Measurements from ENCODE around the gene HTRA2. TPM values are rescaled to one million over a fixed set of nuclear protein-coding genes. Genes with fewer than 3 reads are reported as not detected.

The HTRA2 gene
- total RNA-seq, 2 donors from 2014 or later, result 75.6 to 81.2 TPM

- Mint-ChIP-seq H3K27ac (no peak overlapping the region), H3K4me3 (peak overlapping the region; percentile 94), H3K27me3 (peaks cover 19% of the 10 kb centered on the region), H3K4me1 (peaks cover 28% of the 10 kb centered on the region), H3K36me3 (ENCODE audit: low read depth) (peaks cover 40% of the 10 kb centered on the region), H3K9me3 (no peaks in the 10 kb centered on the region)
- no peak for ATAC-seq (replicated peaks)
Observed at GRCh38 chr2:74505448-74506246, 24.1 kb upstream of the HTRA2 start.

- Mint-ChIP-seq H3K9me3 (no peaks in the 10 kb centered on the region), H3K27ac (peak within 1 kb of the TSS; percentile 99), H3K4me3 (peak within 1 kb of the TSS; percentile 94), H3K36me3 (ENCODE audit: low read depth) (peaks cover 40% of the 10 kb centered on the region), H3K27me3 (peaks cover 11% of the 10 kb centered on the region), H3K4me1 (peaks cover 28% of the 10 kb centered on the region)
- ATAC-seq (replicated peaks), result peak; percentile 95
Observed at GRCh38 chr2:74507145-74507925, 22.4 kb upstream of the HTRA2 start, which contains the start of gene PCGF1. Gene PCGF1, minus strand, starts transcription at chr2:74507695. Its CDS starts 27 bp downstream, at chr2:74507668.

- Mint-ChIP-seq H3K27me3 (peaks cover 11% of the 10 kb centered on the region), H3K9me3 (no peaks in the 10 kb centered on the region), H3K36me3 (ENCODE audit: low read depth) (peaks cover 40% of the 10 kb centered on the region), H3K4me3 (peak overlapping the region; percentile 94), H3K27ac (peak overlapping the region; percentile 99), H3K4me1 (peaks cover 28% of the 10 kb centered on the region)
- ATAC-seq (replicated peaks), result peak; percentile 5
Observed at GRCh38 chr2:74507926-74508520, 21.7 kb upstream of the HTRA2 start.

- H3K9me3 Mint-ChIP-seq, result no peaks in the 10 kb centered on the region
Observed at GRCh38 chr2:74510272-74510671, 19.5 kb upstream of the HTRA2 start.

GRCh38 chr2:74511104-74511989 is 18.4 kb upstream of the HTRA2 start:
- Mint-ChIP-seq H3K27me3 (peaks cover 5% of the 10 kb centered on the region), H3K4me3 (no peak overlapping the region), H3K9me3 (no peaks in the 10 kb centered on the region), H3K27ac (no peak overlapping the region), H3K4me1 (peaks cover 14% of the 10 kb centered on the region), H3K36me3 (ENCODE audit: low read depth) (peaks cover 14% of the 10 kb centered on the region)
- ATAC-seq (replicated peaks), result no peak

More at GRCh38 chr2:74510272-74510671, 19.5 kb upstream of the HTRA2 start:
- H3K27ac Mint-ChIP-seq, result no peak overlapping the region
- H3K27me3 Mint-ChIP-seq, result peaks cover 3% of the 10 kb centered on the region
- no peak overlapping the region for H3K4me3 Mint-ChIP-seq
- no peak for ATAC-seq (replicated peaks)
- peaks cover 18% of the 10 kb centered on the region for H3K4me1 Mint-ChIP-seq
- H3K36me3 Mint-ChIP-seq (ENCODE audit: low read depth), result peaks cover 25% of the 10 kb centered on the region

- Mint-ChIP-seq H3K27me3 (peaks cover 18% of the 10 kb centered on the region), H3K27ac (no peak overlapping the region), H3K36me3 (ENCODE audit: low read depth) (no peaks in the 10 kb centered on the region), H3K4me1 (peaks cover 5% of the 10 kb centered on the region), H3K4me3 (peak overlapping the region; percentile 54), H3K9me3 (no peaks in the 10 kb centered on the region)
- ATAC-seq (replicated peaks), result no peak
Observed at GRCh38 chr2:74512744-74513604, 16.8 kb upstream of the HTRA2 start.

GRCh38 chr2:74513605-74514367 is 15.9 kb upstream of the HTRA2 start:
- ATAC-seq (replicated peaks), result peak; percentile 51
- H3K36me3 Mint-ChIP-seq (ENCODE audit: low read depth), result no peaks in the 10 kb centered on the region
- no peaks in the 10 kb centered on the region for H3K9me3 Mint-ChIP-seq
- peaks cover 5% of the 10 kb centered on the region for H3K4me1 Mint-ChIP-seq
- H3K27ac Mint-ChIP-seq, result no peak overlapping the region
- H3K27me3 Mint-ChIP-seq, result peaks cover 25% of the 10 kb centered on the region
- H3K4me3 Mint-ChIP-seq, result peak overlapping the region; percentile 54

GRCh38 chr2:74514368-74515270 is 15.1 kb upstream of the HTRA2 start, which contains the start of gene TLX2:
Gene TLX2, plus strand, starts transcription at chr2:74514450. Its CDS starts 357 bp downstream, at chr2:74514807.
- H3K27ac Mint-ChIP-seq, result peak within 1 kb of the TSS; percentile 73
- no peaks in the 10 kb centered on the region for H3K9me3 Mint-ChIP-seq
- no peaks in the 10 kb centered on the region for H3K36me3 Mint-ChIP-seq (ENCODE audit: low read depth)
- H3K27me3 Mint-ChIP-seq, result peaks cover 28% of the 10 kb centered on the region
- ATAC-seq (replicated peaks), result peak; percentile 24
- H3K4me1 Mint-ChIP-seq, result peaks cover 3% of the 10 kb centered on the region
- H3K4me3 Mint-ChIP-seq, result peak within 1 kb of the TSS; percentile 84

- Mint-ChIP-seq H3K27ac (peak overlapping the region; percentile 73), H3K36me3 (ENCODE audit: low read depth) (no peaks in the 10 kb centered on the region)
Observed at GRCh38 chr2:74515271-74515980, 14.3 kb upstream of the HTRA2 start.

GRCh38 chr2:74515981-74516633 is 13.6 kb upstream of the HTRA2 start:
- Mint-ChIP-seq H3K27ac (no peak overlapping the region), H3K4me1 (no peaks in the 10 kb centered on the region), H3K4me3 (peak overlapping the region; percentile 84), H3K9me3 (no peaks in the 10 kb centered on the region), H3K27me3 (peaks cover 35% of the 10 kb centered on the region), H3K36me3 (ENCODE audit: low read depth) (no peaks in the 10 kb centered on the region)
- peak; percentile 83 for ATAC-seq (replicated peaks)

More at GRCh38 chr2:74515271-74515980, 14.3 kb upstream of the HTRA2 start:
- peaks cover 35% of the 10 kb centered on the region for H3K27me3 Mint-ChIP-seq
- no peaks in the 10 kb centered on the region for H3K4me1 Mint-ChIP-seq
- ATAC-seq (replicated peaks), result peak; percentile 16
- no peaks in the 10 kb centered on the region for H3K9me3 Mint-ChIP-seq
- peak overlapping the region; percentile 84 for H3K4me3 Mint-ChIP-seq

- Mint-ChIP-seq H3K9me3 (no peaks in the 10 kb centered on the region), H3K4me1 (no peaks in the 10 kb centered on the region), H3K36me3 (ENCODE audit: low read depth) (no peaks in the 10 kb centered on the region), H3K4me3 (peak overlapping the region; percentile 84), H3K27ac (no peak overlapping the region), H3K27me3 (peaks cover 35% of the 10 kb centered on the region)
- no peak for ATAC-seq (replicated peaks)
Observed at GRCh38 chr2:74516650-74517049, 13.1 kb upstream of the HTRA2 start.

Data from activated T-helper 17 cell treated with anti-CD3 and anti-CD28 coated beads, Interleukin-2, amount 50 U/mL, for 72 hours (primary cell).